Esophagus mucosa (tissue), 1 donor: ENCODE data around the gene TRAPPC14. TPM values are rescaled to one million over a fixed set of nuclear protein-coding genes. Genes with fewer than 3 reads are reported as not detected.
A peak's percentile ranks its signal among the peaks of the same experiment; 100 is the strongest.

Experiments used
- ATAC-seq: fragments of 200-7000 bp; cut with Tn5 transposase; one replicate; pipeline ENCODE4 v1.9.1; 2020
- total RNA-seq: library from RNA; stranded (reverse); gene quantifications from one replicate; pipeline ENCODE4 v1.2.4, GENCODE V29; 2023
- donor health status: DM: yes; HTN: yes; CAD: no.

TRAPPC14 gene
- total RNA-seq, 1 donor from 2014 or later: 16.3 TPM

DNA sequence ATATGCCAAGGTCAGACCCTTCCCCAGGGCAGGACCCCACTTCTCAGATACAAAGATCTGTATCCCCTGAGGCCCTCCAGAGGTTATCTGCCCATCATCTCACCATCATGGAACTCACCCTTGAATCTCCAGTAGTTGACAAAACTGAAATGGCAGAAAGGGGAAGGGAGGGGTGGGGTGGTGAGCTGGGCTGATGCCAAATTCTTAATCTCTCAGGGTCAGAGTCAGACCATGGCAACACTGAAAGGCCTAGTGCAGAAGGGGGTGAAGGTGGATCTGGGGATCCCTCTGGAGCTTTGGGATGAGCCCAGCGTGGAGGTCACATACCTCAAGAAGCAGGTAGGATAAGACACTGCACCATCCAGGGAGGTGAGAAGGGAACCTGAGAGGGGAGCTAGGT lies 36.0 kb downstream of the TRAPPC14 start:
- ATAC-seq: no peak

- peak; percentile 11 for ATAC-seq
Measured at GRCh38 chr7:100122067-100122466, 36.5 kb downstream of the TRAPPC14 start.

DNA sequence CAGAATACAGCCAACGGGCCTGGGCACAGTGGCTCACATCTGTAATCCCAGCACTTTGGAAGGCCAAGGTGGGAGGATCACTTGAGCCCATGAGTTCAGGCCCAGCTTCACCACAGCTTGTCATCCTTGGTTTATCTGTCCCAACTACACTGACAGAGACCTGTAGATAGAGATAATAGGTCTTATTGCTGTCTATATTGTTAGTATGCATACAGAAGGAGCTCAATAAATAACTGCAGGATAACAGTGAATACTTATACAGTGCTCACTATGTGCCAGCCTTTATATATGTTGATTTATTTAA lies 37.8 kb downstream of the TRAPPC14 start:
- no peak for ATAC-seq

DNA sequence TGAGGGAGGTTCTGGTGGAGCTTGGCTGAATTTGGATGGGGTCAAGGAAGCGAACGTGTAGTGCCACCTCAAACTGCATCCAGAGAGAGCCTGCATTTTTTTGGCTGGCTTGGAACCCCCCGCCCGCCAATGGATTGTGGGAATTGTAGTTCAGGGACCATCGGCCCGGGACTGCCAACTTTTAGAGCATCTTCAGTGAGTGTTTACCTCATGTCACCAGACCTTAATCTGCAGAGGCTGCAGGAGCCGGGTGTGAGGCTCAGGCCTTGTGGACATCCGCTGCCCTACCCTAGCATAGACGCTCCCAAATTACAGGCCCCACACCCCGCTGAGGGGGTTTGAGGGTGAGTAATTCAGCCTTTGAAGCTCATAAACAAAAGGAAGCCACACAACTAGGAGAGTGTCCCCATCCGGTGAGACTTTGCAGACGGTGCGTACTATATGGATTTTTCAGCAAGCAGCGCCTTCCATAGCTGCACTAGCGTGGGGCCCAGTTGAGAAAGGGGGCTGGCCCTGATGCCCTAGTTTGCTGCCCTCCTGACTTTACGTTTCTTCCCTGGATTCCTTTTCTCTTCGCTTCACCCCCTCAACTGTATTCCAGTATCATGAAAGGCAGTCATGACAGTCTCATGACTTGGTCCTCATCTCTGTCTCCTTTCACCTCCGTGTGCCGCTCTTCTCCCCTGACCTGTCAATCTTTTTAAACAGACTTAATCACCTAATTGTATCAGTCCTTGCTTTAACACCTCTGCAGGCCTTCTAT lies 38.4 kb downstream of the TRAPPC14 start:
- peak; percentile 33 for ATAC-seq

DNA sequence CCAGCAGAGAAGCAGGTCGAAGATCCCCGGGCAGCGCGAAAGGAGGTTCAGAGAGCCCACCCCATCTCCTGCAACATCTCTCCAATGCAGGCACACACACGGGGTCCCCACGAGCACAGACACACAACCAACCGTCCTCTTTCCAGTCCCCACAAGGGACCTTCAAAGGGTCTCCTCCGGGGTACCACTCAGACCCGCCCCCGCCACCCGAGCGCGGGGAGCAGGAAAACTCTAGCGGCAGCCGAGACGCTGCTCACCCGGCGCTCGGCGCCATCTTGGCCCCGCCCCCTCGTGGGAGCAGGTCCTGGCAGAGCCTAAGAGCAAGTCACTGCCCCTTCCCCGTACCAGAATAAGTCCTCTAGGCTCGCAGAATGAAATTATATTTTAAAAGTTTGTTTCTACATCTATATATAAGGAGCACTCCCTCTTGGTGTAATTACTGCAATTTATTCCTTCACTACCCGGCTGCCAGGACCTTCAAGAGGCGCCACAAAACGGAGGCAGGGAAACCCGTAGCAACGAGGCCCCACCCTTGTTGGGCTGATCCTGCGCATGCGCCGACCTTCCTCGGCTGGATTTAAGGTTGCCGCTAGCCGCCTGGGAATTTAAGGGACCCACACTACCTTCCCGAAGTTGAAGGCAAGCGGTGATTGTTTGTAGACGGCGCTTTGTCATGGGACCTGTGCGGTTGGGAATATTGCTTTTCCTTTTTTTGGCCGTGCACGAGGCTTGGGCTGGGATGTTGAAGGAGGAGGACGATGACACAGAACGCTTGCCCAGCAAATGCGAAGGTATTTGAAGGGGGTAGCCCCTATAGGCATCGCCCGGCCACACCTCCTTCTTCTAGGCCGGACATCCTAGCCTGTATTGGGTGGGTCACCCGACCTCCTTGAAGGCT lies 39.2 kb downstream of the TRAPPC14 start, which contains the start of the genes CNPY4 and TAF6:
CNPY4 (plus strand) TSS at position 563 of the 898 bp plus-strand sequence; CDS start at position 674, 111 bp downstream.
TAF6 (minus strand) TSS at position 287 of the 898 bp plus-strand sequence. CDS start 5,149 bp downstream, outside the sequence.
- peak; percentile 83 for ATAC-seq

DNA sequence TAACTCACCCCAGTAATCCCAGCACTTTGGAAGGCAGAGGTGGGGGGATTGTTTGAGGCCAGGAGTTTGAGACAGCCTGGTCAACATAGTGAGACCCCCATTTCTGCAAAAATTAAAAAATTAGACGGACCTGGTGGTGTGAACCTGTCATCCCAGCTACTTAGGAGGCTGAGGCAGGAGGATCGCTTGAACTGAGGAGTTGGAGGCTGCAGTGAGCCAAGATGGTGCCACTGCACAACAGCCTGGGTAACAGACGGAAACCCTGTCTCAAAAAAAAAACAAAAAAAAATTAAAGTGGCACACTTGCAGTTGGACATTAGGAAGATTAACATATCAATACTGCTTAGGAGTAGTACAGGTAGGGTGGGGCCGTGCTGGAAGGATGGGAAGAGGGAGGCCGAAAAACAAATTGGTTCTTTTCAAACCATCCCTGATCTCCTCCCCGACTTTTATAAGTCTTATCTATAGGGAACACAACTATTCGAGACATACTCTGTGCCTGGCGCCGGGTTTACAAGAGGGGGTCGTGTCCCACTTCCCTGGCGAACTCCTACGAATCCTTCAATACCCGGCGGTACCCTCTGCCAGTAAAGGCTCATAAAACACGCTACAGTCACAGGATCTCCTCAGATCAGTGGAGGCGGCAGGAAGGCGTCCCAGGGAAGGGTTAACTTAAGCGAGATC lies 40.0 kb downstream of the TRAPPC14 start:
- no peak for ATAC-seq

DNA sequence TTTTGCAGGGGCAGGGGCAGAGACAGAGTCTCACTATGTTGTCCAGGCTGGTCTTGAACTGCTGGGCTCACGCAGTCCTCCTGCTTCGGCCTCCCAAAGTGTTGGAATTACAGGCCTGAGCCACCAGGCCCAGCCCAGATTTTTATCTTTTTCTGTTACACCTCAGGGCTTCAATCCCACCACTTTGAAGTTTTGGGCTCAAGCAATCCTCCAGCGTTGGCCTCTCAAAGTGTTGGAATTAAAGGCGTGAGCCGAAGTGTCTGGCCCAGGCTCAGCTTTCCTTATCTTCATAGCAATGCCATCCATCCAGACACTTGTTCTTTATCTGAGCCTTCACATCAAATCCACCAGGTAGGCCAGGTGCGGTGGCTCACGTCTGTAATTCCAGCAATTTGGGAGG lies 43.5 kb downstream of the TRAPPC14 start:
- ATAC-seq: no peak

DNA sequence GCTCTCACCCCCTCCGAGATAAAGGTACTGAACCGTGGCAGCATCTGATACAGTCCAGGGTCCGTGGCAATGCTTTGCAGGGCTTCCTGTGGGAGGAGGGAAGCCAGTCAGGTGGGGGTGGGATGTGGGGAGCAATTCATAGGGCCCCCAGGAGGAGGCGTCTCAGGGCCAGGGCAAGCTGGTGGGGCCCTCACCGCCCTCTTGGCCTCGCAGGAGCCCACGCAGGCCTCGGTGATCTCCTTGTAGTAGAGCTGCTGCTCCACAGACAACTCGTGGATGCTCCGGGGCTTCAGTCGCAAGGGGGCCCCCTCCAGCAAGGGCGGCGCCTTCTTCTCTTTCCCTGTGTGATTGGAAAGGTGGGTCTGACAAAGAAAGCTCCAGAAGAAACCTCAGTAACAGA lies 46.6 kb downstream of the TRAPPC14 start:
- ATAC-seq: no peak

DNA sequence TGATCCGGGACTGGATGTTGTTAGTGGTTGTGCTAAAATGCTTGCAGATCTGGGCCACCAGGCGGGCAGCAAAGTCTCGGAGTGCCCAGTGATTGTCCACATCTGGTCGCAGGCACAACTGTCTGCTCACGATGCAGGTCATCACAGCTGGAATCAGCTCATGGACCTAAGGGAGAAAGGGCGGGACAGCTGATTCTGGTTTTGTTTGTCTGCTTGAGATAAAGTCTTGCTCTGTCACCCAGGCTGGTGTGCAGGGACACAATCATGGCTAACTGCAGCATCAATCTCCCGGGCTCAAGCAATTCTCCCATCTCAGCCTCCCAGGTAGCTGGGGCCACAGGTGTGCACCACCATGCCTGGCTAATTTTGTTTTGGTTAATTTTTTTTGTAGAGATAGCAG lies 47.4 kb downstream of the TRAPPC14 start:
- ATAC-seq: no peak

- ATAC-seq: no peak
Measured at GRCh38 chr7:100109521-100110163, 48.9 kb downstream of the TRAPPC14 start.

GRCh38 chr7:100107890-100108289 lies 50.6 kb downstream of the TRAPPC14 start:
- no peak for ATAC-seq

DNA sequence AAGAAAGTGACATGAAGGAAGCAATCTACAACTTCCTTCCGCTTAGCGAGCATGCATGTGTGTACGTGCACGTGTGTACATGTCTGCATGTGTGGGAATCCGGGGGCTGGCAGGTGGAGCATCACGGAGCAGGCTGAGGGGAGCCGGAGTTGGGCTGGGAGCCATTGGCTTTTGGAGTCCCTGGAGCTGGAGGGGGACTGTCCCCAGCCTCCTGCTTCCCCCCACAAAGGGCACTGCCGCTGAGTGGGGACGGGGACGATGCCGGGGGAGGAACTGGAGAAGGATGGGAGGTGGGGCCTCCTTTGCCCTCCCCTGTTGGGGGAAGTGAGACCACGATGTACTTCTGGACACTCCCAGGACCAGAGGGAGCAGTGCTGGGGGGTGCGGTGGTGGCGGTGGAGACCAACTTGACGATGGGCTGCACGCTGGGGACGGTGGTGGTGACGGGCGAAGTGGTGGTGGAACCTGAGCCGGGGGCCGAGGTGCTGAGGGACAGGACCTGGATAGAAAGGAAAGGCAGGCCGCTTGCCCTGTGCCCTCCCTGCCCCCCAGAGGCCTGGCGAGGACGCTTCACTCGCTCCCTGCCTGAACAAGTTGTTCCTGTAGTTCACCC lies 51.3 kb downstream of the TRAPPC14 start:
- no peak for ATAC-seq

DNA sequence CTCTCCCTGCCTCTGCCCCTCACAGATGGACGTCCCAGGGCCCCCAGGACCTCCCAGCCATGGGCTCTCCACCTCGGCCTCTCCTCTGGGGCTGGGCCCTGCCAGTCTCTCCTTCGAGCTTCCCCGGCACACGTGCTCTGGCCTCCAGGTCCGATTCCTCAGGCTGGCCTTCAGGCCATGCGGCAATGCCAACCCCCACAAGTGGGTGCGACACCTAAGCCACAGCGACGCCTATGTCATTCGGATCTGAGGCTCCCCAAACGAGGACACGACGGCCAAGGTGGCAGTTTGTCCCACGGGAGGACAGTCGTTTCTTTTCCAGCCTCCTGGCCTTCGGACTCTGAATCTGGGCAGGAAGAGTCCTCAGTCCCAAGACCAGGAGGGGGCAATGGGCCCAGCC lies 51.9 kb downstream of the TRAPPC14 start:
- no peak for ATAC-seq

DNA sequence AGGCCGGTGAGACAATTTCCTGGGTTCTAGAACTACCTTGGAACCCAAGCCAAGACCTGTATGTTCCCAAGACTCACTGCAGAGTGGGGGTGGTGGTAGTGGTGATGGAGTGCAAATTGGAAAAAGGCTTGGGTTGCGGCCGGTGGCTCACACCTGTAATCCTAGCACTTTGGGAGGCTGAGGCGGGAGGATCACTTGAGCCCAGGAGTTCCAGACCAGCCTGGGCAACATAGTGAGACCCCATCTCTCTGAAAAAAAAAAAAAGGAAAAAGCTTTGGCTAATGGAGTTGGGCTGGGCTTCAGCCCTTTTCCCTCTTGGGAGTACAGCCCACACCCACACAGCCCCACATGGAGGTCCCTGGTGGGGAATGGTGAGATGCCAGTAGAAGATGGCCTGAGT lies 53.0 kb downstream of the TRAPPC14 start:
- ATAC-seq: no peak

Other genes with a start within 250 kb of the TRAPPC14 start
- 13.9 TPM for gene TRIM4, start 239.2 kb downstream of the TRAPPC14 start, total RNA-seq
- 0.20 TPM for gene GJC3, start 229.1 kb downstream of the TRAPPC14 start, total RNA-seq
- gene AZGP1, start 182.7 kb downstream of the TRAPPC14 start, total RNA-seq: 10.8 TPM
- gene ZKSCAN1, start 143.1 kb downstream of the TRAPPC14 start, total RNA-seq: 62.4 TPM
- gene ZSCAN21, start 108.9 kb downstream of the TRAPPC14 start, total RNA-seq: 3.7 TPM
- 12.4 TPM for gene ZNF3, start 77.0 kb downstream of the TRAPPC14 start, total RNA-seq
- 95.0 TPM for gene COPS6, start 69.8 kb downstream of the TRAPPC14 start, total RNA-seq
- 53.0 TPM for gene MCM7, start 57.3 kb downstream of the TRAPPC14 start, total RNA-seq
- 15.1 TPM for gene AP4M1, start 57.1 kb downstream of the TRAPPC14 start, total RNA-seq
- gene TAF6, start 39.4 kb downstream of the TRAPPC14 start, total RNA-seq: 23.3 TPM
- 3.4 TPM for gene CNPY4, start 39.1 kb downstream of the TRAPPC14 start, total RNA-seq
- gene MBLAC1, start 31.8 kb downstream of the TRAPPC14 start, total RNA-seq: 1.7 TPM
- gene LAMTOR4, start 9.8 kb downstream of the TRAPPC14 start, total RNA-seq: 71.1 TPM
- gene GAL3ST4, start 9.9 kb upstream of the TRAPPC14 start, total RNA-seq: 5.6 TPM
- 0.20 TPM for gene GPC2, start 18.7 kb upstream of the TRAPPC14 start, total RNA-seq
- 0.48 TPM for gene STAG3, start 19.2 kb upstream of the TRAPPC14 start, total RNA-seq
- gene PVRIG, start 61.2 kb upstream of the TRAPPC14 start, total RNA-seq: 0.36 TPM
- not detected for gene SPDYE3, start 149.0 kb upstream of the TRAPPC14 start, total RNA-seq
- gene PILRB, start 199.4 kb upstream of the TRAPPC14 start, total RNA-seq: 15.0 TPM
- gene PILRA, start 214.8 kb upstream of the TRAPPC14 start, total RNA-seq: 2.7 TPM